ENCODE data around the gene USP9Y.
"Not testable (repeated sequence)": the region's sequence is repeated elsewhere in the genome, so short reads cannot be mapped to it uniquely, and the experiment has no call there.

Gene USP9Y

GRCh38 chrY:12701181-12701695, at the start of gene USP9Y:
TSS of gene USP9Y (plus strand) at chrY:12701231. CDS start at chrY:12709448, 8,217 bp downstream.
- DNase-seq (ENCODE audit: low read depth in 2 of 2) = no peak

DNA sequence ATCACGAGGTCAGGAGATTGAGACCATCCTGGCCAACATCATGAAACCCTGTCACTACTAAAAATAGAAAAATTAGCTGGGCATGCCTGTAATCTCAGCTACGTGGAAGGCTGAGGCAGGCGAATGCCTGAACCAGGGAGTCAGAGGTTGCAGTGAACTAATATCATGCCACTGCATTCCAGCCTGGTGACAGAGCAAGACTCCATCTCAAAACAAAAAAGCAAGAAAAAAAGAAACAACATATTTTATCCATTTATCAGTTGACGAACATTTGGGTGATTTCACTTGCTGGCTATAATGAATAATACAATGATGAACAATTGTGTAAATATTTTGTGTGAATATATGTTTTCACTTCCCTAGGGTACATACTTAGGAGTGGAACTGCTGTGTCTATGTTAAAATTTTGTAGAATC, 49.4 kb upstream of the USP9Y start:
- DNase-seq (ENCODE audit: low read depth in 2 of 2) = no peak

GRCh38 chrY:12661745-12662681, 39.0 kb upstream of the USP9Y start:
- DNase-seq (ENCODE audit: low read depth in 2 of 2) = peak in 1 of 2 donors; percentile 60

- DNase-seq (ENCODE audit: low read depth in 2 of 2) = peak in 1 of 2 donors; percentile 11
These were observed 38.1 kb upstream of the USP9Y start for GRCh38 chrY:12662745-12663591.

GRCh38 chrY:12663845-12664244, 37.2 kb upstream of the USP9Y start:
- DNase-seq (ENCODE audit: low read depth in 2 of 2) = not testable (repeated sequence)

GRCh38 chrY:12678111-12678510, 22.9 kb upstream of the USP9Y start:
- no peak for DNase-seq (ENCODE audit: low read depth in 2 of 2)

DNA sequence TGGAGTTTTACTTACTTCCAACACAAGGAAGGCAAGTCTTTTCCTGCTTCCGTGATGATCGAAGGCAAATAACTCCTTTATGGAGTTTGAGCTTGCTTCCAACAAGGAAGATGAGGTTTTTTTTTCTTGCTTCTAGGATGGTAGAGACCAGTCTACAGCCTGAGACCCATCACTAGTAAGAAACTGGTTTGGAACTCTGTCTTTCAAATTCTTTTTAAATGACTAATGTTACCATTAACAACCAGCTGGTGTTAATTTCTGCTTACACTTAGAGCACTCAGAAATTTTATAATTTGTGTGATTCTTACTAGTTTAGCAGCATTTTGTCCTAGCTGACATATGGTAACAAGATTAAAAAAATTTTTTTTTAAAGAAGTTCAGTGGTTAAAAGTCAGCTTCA, 19.5 kb upstream of the USP9Y start:
- DNase-seq (ENCODE audit: low read depth in 2 of 2) = no peak

DNA sequence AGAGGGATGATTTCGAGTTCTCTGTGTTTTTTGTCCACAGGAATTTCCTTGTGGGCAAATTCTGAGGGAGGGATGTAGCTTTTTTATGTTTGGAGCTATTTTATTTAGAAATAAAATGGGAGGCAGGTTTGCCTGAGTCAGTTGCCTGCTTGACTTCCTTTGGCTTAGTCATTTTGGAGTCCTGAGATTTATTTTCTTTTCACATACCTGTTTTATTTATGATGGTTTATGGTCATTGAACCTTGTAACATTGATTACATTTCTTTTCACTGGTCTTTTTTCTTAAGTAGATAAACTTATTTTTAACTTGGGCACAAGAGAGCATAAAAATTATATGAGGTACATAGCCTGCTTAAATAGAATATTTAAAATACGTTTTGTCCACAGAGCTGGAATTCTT, 12.7 kb upstream of the USP9Y start:
- no peak for DNase-seq (ENCODE audit: low read depth in 2 of 2)

DNA sequence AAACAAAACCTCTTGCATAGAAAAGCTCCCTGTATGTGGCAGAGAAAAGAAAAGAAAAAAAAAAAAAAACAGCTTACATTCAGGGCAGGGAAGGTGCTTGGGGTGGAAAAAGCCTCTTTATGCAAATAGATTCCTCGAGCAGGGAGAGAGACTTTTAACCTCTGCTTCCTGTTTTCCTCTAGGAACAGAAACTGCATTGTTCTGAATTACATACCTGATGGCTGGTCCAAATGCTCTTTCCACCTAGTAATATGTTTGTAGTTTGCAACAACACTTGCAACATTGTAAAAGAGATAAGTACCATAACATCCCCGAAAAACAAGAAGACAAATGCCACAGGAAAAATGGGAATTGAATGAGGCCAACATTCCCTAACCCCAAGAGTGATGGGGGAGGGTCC, 944 bp upstream of the USP9Y start:
- no peak for DNase-seq (ENCODE audit: low read depth in 2 of 2)

DNA sequence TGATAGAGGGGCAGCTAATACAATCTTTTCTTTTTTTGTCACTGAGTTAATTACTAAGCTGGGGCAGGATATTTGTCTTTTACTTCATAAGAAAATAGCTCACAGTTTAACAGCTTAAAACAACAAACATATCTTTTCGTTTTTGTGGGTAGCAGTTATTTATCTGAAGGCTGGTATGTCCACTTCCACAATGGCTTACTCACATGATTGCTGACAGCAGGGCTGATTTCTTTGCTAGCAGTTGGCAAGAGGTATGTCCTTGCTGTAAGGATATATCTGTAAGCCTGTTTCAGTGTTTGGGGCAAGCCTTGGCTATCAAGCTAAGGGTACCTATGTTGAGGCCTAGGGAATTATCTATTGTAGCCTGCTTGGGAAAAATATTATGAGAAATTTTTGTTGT, 1.1 kb downstream of the USP9Y start:
- no peak for DNase-seq (ENCODE audit: low read depth in 2 of 2)

- DNase-seq (ENCODE audit: low read depth in 2 of 2) = no peak
These were observed 9.4 kb downstream of the USP9Y start for GRCh38 chrY:12710460-12710859.

- no peak for DNase-seq (ENCODE audit: low read depth in 2 of 2)
These were observed 14.3 kb downstream of the USP9Y start for GRCh38 chrY:12715376-12715775.

- DNase-seq (ENCODE audit: low read depth in 2 of 2) = no peak
These were observed 28.7 kb downstream of the USP9Y start for GRCh38 chrY:12729746-12730145.

DNA sequence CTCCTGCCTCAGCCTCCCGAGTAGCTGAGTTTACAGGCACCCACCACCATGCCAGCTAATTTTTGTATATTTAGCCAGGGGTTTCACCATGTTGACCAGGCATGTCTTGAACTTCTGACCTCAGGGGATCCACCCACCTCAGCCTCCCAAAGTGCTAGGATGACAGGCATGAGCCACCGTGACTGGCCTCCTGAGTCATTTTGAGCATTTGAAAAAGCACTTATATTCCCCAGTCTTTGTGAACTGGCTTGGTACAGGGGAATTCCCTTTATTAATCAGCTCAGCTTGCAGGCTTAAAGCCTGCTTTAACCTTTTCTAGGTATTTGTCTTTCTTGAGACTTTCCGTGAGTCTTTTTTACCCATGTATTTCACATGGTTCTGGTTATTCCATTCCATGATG, 32.6 kb downstream of the USP9Y start:
- no peak for DNase-seq (ENCODE audit: low read depth in 2 of 2)

DNA sequence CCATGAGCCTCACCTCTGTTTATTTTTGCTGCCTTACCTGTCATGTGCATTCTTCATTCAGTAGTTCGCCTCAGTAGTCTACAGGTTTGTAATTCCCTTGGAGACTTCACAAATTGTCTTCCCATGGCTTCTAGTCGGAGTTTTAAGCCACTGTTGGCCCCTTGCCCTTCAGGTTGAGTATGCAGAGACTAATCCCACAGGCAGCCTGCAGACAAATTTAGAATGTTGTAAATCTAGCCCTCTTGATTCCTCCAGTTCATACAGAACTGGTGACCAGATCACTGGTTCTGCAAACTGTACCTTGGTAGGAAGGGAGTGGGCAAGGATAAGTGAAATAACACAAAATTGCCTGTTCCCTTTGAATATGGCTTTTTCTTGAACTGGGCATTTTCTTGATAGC, 33.0 kb downstream of the USP9Y start:
- no peak for DNase-seq (ENCODE audit: low read depth in 2 of 2)

- DNase-seq (ENCODE audit: low read depth in 2 of 2) = no peak
These were observed 40.4 kb downstream of the USP9Y start for GRCh38 chrY:12741414-12741813.

DNA sequence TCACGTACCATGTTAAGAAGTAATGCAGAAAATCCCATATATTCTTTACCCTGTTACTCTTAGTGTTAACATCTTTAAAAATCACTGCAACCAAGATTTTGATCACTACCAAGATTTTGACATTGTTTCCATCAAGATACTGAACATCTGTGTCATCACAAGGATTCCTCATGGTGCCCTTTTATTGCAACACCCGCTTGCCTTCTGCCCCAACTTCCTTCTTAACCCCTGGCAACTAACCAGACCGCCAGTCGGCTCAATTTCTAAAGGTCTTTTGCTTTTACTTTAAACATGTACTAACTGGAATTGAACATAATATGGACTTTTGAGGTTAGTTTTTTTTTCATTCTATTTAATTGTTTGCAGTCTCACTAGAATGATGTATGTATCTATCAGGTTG, 41.7 kb downstream of the USP9Y start:
- no peak for DNase-seq (ENCODE audit: low read depth in 2 of 2)

DNA sequence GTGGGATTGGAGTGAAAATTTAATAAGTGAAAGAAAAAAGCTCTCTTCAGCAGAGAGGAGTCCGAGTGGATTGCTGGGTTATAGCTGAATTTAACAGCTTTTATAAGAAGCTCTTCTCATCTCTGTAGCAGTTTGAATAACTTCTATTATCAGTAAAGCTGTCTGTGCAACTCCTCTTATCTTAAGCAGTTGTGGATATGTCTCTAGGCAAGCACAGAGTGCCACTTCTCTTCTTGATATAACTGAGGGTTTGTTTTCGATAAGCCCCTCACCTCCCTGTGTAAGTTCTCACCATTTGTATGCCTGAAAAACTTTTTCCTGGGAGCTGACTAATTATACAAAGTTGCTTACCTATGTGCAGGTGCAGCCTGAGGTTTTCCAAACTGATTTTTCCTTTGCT, 43.1 kb downstream of the USP9Y start:
- DNase-seq (ENCODE audit: low read depth in 2 of 2) = no peak

DNA sequence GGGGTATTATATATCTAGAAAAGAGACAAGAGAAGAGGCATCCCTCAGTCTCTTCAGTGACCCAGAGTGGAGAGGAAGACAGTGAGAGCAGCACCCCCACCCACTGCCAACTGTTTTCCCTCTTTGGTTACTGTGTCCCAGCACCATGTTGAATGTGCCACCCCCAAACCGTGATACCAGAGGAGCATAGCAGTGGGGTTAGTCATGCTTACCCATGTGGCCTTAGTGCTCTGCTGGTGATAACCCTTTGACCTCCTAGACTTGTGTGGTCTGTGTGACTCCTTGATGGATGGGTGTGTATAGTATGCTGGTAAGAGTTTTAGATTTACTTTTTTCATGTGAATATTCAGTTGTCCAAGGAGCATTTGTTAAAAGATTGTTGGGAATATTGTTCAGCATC, 48.3 kb downstream of the USP9Y start:
- DNase-seq (ENCODE audit: low read depth in 2 of 2) = no peak

DNA sequence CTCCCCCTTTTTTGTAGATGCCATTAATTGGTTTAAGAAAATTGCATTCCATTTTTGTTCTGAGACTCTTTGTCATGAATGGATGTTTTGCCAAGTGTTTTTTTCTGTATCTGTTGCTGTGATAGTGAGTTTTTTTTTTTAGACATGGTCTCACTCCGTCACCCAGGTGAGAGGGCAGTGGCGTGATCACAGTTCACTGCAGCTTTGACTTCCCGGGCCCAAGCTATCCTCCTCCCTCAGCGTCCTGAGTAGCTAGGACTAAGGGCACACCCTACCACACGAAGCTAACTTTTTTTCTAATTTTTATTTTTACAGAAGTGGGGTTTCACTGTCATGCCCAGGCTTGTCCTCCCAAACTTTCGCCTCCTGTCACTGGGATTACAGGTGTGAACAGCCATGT, 51.8 kb downstream of the USP9Y start:
- no peak for DNase-seq (ENCODE audit: low read depth in 2 of 2)

- DNase-seq (ENCODE audit: low read depth in 2 of 2) = no peak
These were observed 55.0 kb downstream of the USP9Y start for GRCh38 chrY:12756021-12756420.

DNA sequence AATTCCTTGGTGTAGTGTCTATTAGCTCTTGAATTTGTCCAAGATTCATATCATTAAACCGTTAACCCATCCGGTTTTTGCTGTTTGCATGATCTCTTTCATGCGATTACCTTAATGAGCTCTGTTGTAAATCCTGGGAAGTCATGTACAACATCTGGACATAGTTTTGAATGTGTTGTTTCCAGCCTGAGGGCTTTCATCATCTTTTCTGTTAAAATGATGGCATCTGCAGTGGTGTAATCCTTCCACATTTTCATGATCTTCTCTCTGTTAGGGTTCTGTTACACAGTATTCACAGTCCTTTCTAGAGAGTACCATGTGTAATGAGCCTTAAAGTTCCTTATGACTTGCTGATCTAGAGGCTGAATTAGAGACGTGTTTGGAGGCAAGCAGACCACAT, 64.9 kb downstream of the USP9Y start:
- DNase-seq (ENCODE audit: low read depth in 2 of 2) = no peak

DNA sequence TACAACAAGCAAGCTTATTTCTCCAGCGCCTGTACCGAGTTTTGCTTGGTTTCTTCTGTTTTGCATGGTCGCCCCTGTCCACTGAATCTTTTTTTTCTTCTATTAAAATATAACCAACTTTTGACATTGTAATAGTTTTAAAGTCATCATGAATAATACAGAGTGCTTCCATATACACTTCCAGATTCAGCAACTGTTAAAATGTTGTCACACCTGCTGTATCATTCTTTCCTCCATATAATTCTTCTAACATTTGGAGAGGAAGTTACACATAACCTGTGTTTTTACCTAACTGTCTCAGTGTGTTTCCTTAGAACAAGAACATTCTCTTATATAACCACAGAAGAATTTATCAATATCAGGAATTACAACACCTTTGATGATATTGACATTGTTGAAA, 83.5 kb downstream of the USP9Y start:
- DNase-seq (ENCODE audit: low read depth in 2 of 2) = no peak

Measured in stimulated activated CD8-positive, alpha-beta memory T cell treated with anti-CD3 and anti-CD28 coated beads, Interleukin-7, amount 100 ng/mL, for 4 hours (primary cell).